CD4-positive, alpha-beta T cell treated with Interleukin-6 for 4 hours (primary cell): ENCODE results near the gene CBX8.

Experiments
- DNase-seq: peaks from one replicate; pipeline ENCODE4 v3.0.0-alpha.2; 2020; ENCODE audit warnings: mixed read lengths

Gene CBX8

GRCh38 chr17:79791735-79792161, 5.1 kb downstream of the CBX8 start:
- no peak for DNase-seq

GRCh38 chr17:79790805-79791734, 5.8 kb downstream of the CBX8 start:
- no peak for DNase-seq

- DNase-seq, result peak; percentile 46
These were observed 6.7 kb downstream of the CBX8 start for GRCh38 chr17:79789943-79790804.

DNA sequence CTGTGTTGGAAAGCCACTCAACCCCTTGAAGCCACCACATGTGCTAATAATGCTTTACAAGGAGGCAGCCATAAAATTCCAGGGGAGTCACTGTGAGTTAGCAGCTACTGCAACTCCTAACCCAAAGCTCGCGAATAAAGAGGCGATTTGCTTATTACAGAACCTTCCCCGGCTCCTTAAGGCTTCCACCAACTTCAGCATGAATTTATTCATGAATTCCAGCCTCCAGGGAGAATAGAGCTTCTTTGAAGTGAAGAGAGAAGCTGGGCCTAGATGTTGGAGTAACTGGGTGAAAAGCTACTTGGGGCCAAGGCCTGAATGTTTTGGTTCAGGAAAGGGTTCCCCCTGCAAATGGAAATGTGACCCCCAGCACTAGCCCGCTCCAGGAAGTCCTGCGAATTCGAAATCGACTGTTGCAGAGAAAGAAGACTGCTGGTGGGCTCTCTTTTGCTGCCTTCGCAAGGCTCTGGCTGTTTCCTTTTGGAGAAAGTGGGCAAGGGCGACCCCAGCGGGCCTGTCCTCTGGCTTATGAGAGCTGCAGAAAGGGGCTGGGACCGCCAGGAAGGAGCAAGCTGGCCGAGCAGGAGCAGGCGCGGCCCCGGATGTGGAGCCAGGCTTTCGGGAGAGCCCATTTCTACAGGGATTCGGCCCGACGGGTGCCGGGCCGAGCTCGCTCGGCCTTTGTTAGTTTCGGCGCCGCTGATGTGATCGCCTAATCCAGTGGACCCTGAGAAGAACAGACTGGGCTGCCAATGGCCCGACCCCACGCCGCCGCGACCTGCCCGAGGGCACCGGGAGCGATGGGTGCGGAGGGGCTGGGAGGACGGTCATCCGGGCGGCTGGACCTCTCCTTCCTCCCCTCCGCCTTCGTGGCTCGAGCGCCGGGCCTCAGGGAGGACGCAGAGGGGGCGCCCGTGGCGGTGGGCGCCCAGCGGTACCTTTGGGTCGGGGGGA, 7.6 kb downstream of the CBX8 start:
- no peak for DNase-seq

DNA sequence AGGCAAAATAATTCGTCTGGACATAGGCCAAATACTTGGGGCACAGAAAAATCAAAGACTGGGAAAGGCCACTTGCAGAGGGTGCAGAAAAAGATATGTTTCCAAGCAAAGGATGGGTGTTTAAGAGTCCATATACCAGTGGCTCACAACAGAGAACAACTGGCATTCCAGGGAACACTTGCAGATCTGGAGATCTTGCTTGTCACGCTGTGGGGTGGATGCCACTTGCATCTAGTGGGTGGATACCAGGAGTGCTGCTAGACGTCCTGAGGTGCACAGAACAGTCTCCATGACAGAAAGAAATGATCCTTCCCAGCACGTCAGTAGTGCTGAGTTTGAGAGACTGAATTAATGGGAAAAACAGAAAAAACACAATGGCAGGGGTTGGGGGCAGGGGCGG, 8.4 kb downstream of the CBX8 start:
- DNase-seq, result no peak

DNA sequence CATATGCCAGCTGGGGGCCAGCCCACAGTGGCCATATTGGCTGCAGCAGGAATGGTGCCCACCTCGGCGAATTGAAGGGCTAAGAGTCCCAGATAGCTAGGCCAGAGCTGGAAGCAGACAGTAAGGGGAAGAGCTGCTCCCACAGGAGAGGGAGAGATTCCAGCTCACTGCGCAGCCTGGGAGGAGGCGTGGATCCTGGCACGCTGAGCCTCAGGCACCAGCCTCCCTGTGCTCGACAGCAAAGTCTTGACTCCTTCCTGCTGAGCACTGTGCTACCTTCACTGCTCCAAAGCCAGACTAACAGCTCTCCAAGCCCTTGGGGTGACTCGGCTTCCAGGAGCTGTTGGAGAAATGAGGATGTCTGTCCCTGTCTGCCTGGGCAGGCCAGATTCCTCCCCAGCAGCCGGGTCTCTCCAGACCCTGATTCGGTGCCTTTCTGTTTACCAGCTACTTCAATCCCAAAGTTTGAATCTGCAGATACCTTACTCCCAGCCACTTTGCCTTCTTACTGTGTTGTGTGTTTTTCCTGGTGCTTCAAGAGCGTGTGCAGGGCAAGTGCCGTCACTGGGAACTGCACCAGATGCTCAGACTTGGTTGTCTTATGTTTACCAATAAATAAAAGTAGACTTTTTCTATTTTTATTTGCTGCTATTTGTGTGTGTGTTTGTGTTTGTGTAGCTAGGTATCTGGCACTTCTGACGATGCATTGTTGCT, 9.8 kb downstream of the CBX8 start:
- DNase-seq, result no peak

DNA sequence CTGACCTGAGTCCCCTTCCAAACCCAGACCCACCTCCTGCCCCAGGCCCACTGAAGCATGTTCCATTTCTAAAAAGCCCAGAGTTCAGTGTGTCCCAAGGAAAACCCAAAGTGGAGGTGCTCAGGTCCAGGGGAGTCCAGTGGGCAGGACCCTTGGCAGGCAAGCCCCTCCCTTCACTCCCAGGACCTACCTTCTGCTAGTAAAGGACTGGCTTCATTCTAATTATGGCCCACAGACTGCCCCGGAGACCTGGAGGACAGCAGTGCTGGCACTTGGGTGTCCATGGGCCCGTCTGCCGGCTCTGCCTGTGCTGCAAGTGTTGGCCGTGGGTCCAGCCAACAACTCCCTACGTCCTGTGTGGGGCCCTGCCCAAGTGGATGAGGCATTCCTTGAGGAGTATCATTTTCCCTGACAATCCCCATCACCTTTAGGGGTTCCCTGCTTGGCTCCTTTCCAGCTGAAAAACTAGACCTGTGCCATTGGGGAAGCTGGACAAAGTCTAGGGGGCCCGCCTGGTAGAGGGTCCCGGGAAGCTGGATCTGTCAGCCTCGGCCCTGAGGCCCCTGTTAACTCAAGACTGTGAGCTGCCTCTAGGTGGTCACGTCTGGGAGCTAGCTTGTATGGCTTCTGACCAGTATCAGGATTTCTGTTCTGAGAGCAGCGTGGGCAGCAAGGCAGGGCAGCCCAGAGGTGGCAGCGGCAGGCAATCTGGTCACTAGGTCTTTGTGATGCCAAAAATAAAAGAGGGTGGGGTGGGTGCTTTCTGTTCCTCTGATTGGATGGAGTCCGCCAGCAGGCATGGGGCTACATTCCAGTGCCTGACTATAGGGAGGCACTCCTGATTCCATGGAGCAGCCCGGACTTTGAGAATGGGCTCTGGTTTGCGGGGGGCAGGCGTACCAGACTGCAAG, 10.7 kb downstream of the CBX8 start:
- no peak for DNase-seq

GRCh38 chr17:79785017-79785899, 11.6 kb downstream of the CBX8 start:
- DNase-seq, result no peak

DNA sequence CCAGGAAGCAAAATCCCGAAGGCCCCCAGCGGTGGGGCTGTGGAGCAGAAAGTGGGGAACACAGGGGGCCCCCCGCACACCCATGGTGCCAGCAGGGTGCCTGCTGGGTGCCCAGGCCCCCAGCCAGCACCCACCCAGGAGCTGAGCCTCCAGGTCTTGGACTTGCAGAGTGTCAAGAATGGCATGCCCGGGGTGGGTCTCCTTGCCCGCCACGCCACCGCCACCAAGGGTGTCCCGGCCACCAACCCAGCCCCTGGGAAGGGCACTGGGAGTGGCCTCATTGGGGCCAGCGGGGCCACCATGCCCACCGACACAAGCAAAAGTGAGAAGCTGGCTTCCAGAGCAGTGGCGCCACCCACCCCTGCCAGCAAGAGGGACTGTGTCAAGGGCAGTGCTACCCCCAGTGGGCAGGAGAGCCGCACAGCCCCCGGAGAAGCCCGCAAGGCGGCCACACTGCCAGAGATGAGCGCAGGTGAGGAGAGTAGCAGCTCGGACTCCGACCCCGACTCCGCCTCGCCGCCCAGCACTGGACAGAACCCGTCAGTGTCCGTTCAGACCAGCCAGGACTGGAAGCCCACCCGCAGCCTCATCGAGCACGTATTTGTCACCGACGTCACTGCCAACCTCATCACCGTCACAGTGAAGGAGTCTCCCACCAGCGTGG, 12.4 kb downstream of the CBX8 start:
- DNase-seq, result no peak

GRCh38 chr17:79783891-79784290, 13.0 kb downstream of the CBX8 start:
- no peak for DNase-seq

DNA sequence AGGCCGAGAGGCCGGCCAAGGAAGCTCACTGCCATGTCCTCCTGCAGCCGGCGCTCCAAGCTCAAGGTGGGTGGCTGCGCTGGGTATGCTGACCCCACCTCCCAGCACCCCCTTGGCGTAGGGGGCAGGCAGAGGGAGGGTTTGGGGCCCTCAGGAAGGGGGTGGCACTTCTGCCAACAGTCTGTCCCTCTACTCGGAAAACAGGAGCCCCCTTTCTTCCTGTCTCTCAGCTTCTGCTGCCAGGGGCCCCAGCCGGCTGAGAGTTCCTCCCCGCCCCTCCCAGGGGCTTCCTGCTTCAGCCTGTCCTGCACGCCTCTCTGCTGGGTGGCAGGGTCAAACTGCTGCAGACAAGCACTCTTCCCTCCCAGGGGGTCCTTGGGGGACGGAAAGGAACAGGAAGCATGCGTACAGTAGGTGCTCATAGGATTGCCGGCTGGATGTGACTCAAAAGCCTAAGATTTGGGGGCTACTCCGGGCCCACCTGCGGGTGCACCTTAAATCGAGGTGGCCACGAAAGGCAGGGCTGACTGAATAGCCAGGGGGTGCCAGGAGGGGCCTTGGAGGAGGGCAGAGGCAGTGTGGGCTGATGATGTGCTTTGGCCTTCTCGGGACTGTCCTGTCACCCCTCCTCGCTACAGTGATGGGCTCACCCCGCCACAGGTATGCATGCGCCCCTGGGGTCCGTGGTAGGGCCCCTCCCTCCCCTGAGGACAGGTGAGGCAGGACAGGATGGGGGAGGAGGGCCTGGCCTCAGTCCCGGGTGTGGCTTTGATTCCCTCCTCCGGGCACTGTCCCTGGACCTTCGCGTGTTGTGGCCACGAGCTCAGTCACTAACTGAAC, 14.9 kb downstream of the CBX8 start:
- no peak for DNase-seq

- no peak for DNase-seq
These were observed 15.7 kb downstream of the CBX8 start for GRCh38 chr17:79781012-79781650.

GRCh38 chr17:79779661-79780365, 17.1 kb downstream of the CBX8 start:
- no peak for DNase-seq

GRCh38 chr17:79779084-79779529, 17.8 kb downstream of the CBX8 start:
- no peak for DNase-seq

GRCh38 chr17:79778504-79779083, 18.3 kb downstream of the CBX8 start:
- DNase-seq, result no peak

DNA sequence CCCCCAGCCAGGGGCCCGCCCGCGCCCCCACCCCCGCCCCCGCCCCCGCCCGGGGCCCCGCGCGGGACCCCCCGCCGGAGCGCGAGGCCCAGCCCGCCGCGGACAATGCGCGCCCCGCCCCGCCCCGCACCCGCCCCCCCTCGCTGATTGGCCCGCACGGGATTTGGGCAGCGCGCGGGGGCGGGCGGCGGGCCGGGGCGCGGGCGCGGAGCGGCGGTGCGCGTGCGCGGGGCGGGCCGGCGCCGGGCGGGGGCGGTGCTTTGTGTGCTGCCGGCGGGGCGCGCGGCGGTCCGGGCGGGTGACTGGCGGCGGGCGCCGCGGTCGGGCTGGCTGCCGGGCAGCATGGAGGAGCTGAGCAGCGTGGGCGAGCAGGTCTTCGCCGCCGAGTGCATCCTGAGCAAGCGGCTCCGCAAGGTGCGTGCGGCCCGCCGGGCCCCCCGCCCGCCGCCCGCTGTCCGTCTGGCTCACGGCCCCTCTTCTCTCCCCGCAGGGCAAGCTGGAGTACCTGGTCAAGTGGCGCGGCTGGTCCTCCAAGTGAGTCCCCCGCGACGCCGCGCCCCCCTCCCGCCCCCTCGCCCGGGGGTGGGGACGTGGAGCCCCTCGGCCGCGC, 18.9 kb downstream of the CBX8 start, which contains the start of gene CBX2:
TSS of gene CBX2 (plus strand) at position 255 of the 610 bp plus-strand sequence. CDS start at position 343, 88 bp downstream.
- peak; percentile 88 for DNase-seq
